DOHH2 (cell line): Measurements from ENCODE around the gene WWOX.

Experiments used
- EZH2phosphoT487 ChIP-seq: fragments of 200-600 bp; sonication (generic); IDR thresholded peaks from 2 replicates; pipeline ENCODE4 v1.6.1; 2017; ENCODE audit warnings: borderline replicate concordance, mild to moderate bottlenecking, antibody characterized with exemption, low read length, moderate library complexity, mixed read lengths
- TF ChIP-seq, protein P1 (sequence below): fragments of 200-600 bp; sonication (generic); IDR thresholded peaks from one replicate; pipeline ENCODE4 v1.5.1; 2014; ENCODE audit warnings: antibody characterized with exemption, mild to moderate bottlenecking, low read depth, low read length; ENCODE audit not compliant: poor library complexity, severe bottlenecking

DNA sequence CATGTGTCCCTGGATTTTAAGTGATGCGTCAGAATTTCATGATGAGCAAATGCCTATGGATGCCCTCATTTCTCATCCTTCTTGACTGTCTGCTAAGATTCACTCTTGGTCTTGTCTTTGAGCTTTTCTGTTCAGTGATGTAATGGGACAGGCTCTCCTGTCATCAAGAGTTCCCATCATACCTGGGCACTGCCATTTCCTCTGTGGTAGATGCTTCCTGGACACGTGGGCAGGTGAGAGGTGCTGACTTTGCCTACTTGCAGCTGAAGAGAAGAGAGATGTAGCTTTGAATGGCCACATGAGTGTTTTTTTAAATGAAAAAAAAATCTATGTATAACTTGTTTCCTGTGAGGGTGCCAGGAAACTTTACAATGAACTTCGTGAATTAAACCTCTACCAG, 943.4 kb downstream of the WWOX start:
- TF ChIP-seq, protein P1, sequence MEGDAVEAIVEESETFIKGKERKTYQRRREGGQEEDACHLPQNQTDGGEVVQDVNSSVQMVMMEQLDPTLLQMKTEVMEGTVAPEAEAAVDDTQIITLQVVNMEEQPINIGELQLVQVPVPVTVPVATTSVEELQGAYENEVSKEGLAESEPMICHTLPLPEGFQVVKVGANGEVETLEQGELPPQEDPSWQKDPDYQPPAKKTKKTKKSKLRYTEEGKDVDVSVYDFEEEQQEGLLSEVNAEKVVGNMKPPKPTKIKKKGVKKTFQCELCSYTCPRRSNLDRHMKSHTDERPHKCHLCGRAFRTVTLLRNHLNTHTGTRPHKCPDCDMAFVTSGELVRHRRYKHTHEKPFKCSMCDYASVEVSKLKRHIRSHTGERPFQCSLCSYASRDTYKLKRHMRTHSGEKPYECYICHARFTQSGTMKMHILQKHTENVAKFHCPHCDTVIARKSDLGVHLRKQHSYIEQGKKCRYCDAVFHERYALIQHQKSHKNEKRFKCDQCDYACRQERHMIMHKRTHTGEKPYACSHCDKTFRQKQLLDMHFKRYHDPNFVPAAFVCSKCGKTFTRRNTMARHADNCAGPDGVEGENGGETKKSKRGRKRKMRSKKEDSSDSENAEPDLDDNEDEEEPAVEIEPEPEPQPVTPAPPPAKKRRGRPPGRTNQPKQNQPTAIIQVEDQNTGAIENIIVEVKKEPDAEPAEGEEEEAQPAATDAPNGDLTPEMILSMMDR: no peak
- TF ChIP-seq EZH2phosphoT487: no peak
